HG02852 (cell line): Measurements from ENCODE around the gene PEAR1.

ENCODE experiments used
- ATAC-seq: cut with Tn5 transposase; IDR thresholded peaks from one replicate; pipeline ENCODE4 v1.9.1; 2021; ENCODE audit warnings: mild to moderate bottlenecking, moderate library complexity; ENCODE audit not compliant: unreplicated experiment

The PEAR1 gene

DNA sequence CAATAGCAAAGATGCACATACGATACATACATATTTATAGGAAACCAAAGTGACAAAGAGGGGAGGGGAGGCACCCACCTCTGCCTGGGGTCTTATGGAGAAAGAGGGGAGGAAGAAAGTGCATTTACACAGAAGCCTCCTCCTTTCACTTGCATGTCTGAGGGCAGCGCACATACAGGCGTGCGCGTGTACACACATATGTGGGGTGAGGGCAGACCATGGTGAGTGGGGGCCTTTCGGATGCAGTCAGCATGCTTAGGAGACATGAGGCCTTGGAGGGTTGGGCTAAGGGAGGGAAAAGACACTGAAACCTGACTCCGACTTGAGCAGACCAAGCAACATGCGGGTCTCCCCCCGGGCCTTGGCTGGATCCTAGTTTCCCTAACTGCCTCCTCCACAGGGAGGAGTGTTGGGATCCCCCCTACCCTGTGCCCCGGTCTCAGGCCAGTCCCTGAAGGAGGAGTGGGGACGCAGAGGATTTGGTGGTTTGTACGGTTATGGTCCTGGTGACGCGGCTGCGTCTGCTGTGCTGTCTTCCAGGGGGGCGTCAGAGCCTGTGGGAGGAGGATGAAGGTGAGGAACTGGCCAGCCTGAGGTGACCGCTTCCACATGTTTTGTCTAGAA, 42.1 kb downstream of the PEAR1 start:
- ATAC-seq: no peak

DNA sequence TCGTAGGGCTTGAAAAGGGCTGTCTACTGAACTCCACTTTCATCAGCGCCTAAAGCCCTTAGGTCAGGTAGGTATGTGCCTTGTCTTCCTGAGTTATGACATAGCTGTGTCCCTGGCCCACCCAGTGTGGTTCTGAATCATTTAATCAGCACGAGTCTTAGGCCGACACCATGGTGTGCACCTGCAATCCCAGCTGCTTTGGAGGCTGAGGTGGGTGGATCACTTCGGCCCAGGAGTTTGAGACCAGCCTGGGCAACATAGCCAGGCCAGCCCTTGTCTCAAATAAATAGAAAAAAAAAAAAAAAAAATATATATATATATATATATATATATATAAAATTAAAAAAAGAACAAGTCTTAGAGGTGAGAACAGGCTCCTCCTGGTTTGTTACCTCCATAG, 42.7 kb downstream of the PEAR1 start:
- ATAC-seq: no peak

DNA sequence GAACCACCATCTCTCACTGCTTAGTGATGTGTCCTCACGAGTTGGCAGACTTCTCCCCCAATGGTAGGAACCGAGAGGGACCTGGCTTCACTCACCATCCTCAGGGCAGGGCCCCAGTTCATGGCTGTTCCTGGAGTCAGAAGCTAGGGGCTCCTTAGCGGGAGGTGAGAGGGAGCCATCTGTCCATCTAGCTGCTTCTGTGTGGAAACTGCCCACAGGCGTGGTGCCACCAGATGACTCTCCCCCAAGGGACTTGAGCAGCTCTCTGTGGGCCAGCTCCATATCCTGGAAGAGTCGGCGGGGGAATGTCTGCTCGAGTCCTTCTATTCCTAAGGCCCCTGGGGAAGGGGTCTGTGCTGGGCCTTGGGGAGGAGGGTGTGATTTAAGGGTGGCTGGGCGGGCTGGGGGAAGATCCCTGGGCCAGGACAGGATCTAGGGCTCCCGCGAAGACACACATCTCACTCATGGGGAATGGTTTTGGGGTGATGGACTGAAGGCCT, 43.3 kb downstream of the PEAR1 start:
- ATAC-seq: no peak

- ATAC-seq: no peak
Measured at GRCh38 chr1:156937883-156938282, 44.4 kb downstream of the PEAR1 start.

DNA sequence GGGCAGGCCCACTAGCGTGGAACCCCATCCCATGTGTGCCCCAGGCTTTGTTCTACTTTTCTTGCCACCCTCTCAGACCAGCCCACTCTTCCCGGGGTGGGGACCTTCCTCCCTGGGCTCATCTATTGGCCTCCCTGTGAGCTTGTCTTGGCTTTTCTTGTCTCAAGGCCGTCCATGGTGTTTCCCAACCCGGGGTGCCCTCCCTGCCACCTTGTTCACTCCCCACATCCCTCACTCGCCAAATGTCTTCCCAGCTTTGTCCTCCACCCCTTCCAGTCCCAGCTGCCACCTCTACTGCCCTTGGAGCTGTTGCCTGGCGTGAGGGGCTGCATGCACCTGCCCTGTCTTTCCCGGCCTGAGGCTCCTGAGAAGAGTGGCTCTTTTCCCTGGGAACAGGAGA, 45.3 kb downstream of the PEAR1 start:
- ATAC-seq: no peak

GRCh38 chr1:156939786-156940334, 46.3 kb downstream of the PEAR1 start:
- no peak for ATAC-seq

- no peak for ATAC-seq
Measured at GRCh38 chr1:156941675-156942074, 48.2 kb downstream of the PEAR1 start.

GRCh38 chr1:156942176-156942575, 48.7 kb downstream of the PEAR1 start:
- ATAC-seq: no peak

DNA sequence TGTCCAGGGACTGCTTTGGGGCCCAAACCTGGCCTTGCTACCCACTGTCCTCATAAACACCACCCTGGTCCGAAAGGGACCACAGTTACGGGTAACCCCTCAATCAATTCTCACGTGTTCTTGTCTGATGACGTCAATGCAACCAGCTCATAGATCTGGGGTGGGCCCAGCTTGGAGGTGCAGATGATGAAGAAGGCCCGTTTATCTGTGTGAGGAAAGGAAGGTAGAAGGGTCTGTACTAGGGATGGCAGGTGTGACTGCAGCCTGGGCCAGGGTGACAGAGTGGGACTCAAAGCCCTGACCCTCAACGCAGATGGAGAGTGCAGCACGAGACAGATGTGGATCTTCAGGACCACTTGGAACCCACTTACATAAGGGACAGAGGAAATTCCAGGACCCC, 49.1 kb downstream of the PEAR1 start:
- no peak for ATAC-seq

DNA sequence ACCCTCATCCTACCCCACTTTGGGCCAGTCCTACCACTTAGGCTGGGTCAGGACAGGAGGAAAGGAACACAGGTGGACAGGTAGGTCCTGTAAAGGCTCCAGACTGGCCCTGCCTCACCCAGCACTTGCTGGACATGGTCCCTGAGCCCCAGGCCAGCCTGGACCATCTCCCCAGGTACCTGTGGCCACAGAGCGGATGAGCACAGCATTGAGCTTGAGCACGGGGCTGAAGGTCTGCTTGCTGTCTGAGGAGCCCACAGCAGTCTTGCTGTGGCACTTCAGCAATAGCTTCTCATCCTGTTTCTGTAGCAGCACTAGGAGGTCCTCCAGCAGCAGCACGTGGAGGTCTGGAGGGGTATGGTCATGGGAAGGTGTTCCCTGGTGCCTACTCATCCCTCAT, 50.2 kb downstream of the PEAR1 start:
- ATAC-seq: no peak

GRCh38 chr1:156944268-156944667, 50.8 kb downstream of the PEAR1 start:
- ATAC-seq: no peak

DNA sequence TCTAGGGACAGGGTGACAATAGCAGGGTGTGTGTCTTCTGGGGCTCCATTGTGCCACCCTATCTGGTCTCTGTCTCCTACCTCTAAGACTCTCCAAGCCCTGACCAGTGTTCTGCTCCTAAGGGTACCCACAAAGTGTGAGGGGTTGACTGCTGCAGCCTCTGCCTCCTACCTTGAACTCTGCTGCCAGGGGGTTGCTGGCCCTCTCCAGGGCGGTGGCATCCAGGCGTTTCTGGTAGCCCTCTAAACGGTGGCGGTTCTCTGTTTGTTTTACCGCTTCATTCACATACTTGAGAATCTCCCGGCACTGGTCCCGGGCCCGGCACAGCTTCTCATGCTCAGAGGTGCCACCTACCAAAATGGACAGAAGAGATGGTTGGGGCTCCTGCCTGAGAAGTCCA, 51.3 kb downstream of the PEAR1 start:
- ATAC-seq: no peak

DNA sequence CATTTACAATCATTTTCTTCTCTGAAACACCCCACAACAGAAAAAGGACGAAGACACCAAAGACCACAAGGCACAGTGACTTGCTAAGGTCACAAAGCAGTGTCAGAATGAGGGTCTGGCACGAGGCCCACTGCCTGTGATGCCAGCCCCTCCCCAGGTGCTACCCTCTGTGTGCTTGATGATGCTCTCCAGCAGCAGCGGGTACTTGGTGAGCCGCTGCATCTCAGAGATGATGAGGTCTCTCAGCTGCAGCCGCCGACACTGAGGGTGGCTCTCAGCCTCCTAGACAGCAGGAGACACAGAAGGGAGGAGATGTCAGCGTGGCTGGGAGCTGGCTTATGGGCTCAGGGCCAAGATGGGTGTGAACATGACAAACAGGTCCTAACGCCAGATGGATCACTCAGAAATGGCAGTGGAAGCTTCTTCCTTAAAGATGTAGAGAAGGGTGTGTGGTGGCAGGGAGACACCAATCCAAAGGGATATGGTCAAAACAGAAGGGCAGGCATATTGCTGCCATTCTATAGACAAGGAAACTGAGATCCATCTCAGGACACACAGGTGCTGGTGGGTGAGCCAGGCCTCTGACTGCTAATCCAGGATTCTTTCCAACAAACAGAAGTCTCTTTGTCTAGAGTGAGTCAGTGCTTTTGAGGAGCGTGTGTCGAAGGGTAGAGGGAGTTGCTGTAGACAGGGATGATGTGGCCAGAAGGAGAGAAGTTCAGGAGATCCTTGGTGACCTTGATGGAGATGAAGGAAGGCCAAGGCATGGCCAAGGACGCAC, 52.6 kb downstream of the PEAR1 start:
- ATAC-seq: no peak

GRCh38 chr1:156947127-156947526, 53.6 kb downstream of the PEAR1 start:
- ATAC-seq: no peak

DNA sequence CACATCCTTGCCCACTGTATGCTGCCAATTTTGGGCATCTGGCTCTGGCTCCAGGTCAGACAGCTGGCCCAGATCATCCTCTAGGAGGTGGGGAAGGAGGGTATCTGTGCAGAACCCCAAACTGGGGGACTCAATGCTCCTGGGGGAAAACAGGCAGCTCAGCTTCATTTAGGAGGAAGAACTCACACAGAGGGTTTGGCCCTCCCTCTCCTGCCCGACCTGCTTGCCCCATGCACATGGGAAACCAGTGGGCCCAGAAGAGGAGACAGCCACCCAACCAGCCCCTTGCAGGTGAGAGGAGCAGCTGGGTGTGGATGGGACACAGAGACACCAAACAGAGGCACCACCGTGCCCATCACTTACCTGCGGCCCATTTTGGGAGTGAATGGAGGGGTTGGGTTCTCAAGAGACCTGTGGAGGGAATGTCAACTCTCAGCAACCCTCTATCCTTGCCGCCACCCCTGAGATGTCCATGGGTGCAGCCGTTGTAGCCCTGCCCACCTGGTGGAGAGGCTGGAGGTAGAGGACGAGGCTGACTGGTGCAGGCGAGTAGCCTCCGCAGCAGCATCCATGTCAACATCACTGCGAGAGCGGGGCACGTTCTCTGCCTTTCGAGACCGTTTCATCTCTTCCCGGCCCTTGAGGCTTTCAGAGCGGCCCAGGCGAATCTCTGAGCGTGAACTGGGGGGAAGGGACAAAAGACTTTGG, 54.5 kb downstream of the PEAR1 start:
- ATAC-seq: no peak

- no peak for ATAC-seq
Measured at GRCh38 chr1:156948708-156949107, 55.2 kb downstream of the PEAR1 start.

- no peak for ATAC-seq
Measured at GRCh38 chr1:156949127-156949526, 55.6 kb downstream of the PEAR1 start.

DNA sequence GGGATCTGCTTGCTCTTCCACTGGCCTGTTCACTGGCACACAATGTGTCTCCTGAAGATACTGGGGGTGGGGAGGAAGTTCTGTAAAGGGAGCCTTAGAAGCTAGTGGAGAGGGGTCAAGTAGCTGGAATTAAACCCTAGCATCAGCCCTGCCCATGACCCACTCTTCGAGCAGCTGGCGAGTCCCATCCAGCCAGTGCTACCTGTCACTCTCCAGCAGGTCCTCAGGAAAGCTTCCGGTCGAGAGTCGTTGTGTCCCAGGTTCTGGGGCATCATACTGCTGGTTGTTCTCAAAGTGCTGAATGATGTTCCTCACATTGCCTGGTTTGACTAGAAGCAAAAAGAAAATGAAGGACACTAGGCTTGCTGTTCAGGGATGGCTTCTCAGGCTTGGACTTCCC, 57.9 kb downstream of the PEAR1 start:
- ATAC-seq: no peak

DNA sequence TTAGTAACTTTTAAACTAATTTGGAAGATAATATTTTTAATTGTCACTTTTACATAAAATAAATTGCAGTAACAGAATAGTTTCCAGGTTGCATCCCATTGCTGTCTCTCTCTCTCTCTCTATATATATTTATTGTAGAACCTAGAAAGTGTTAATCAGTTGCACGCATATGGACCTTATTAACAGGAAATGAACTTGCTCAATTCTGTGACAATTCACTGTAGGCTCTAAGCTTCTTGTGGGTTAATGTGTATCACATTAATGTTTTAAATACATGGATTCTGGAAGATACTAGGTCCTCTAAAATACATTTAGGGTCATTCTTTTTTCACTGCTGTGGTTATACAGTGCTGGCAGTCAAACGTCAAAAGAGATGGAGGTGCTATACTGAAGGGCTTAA, 60.1 kb downstream of the PEAR1 start:
- ATAC-seq: no peak

- ATAC-seq: no peak
Measured at GRCh38 chr1:156956333-156956732, 62.8 kb downstream of the PEAR1 start.

DNA sequence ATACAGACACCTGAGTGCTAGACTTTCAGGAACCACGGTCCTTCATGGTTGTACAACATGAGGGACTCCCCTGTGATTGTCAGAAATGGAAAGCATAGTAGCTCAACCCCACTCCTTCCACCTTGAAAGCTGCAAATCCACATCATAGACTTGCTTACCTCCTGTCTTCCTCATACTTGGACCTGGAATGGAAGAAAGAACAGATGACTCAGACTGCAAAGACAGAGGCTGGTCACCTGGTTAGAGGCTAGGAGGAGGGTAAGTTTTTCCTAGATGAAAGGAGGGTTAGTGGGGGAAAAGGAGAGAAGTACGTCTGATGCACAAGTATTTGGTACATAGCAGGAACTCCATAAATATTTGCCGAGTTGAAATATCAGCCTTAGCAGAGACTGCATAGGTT, 64.1 kb downstream of the PEAR1 start:
- no peak for ATAC-seq
